OCI-LY1 (cell line): ENCODE results near the gene SLC22A1.

Experiments used
- EZH2 ChIP-seq: fragments of 200-600 bp; sonication (generic), shearing (Covaris generic); IDR thresholded peaks from 2 replicates; pipeline ENCODE4 v1.8.0; 2017; ENCODE audit warnings: borderline replicate concordance, mixed run types, mild to moderate bottlenecking, antibody characterized with exemption, low read length, moderate library complexity, mixed read lengths
- TF ChIP-seq, protein P1 (sequence below): fragments of 200-600 bp; sonication (generic), shearing (Covaris generic); IDR thresholded peaks from 2 replicates; pipeline ENCODE4 v1.5.1; 2017; ENCODE audit warnings: mild to moderate bottlenecking, antibody characterized with exemption, low read length, moderate library complexity, mixed read lengths

- TF ChIP-seq, protein P1, sequence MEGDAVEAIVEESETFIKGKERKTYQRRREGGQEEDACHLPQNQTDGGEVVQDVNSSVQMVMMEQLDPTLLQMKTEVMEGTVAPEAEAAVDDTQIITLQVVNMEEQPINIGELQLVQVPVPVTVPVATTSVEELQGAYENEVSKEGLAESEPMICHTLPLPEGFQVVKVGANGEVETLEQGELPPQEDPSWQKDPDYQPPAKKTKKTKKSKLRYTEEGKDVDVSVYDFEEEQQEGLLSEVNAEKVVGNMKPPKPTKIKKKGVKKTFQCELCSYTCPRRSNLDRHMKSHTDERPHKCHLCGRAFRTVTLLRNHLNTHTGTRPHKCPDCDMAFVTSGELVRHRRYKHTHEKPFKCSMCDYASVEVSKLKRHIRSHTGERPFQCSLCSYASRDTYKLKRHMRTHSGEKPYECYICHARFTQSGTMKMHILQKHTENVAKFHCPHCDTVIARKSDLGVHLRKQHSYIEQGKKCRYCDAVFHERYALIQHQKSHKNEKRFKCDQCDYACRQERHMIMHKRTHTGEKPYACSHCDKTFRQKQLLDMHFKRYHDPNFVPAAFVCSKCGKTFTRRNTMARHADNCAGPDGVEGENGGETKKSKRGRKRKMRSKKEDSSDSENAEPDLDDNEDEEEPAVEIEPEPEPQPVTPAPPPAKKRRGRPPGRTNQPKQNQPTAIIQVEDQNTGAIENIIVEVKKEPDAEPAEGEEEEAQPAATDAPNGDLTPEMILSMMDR: no peak
- no peak for TF ChIP-seq EZH2
Measured at GRCh38 chr6:160142115-160142715, 20.6 kb downstream of the SLC22A1 start.
